HFF-Myc (cell line): Measurements from ENCODE around the gene STOML2.

ENCODE experiments used
- DNase-seq: peaks from one replicate; pipeline ENCODE4 v3.0.0-alpha.2; 2011; ENCODE audit warnings: low read depth; ENCODE audit errors: extremely low read depth
- H3K4me3 ChIP-seq: replicated peaks from 2 replicates; pipeline ENCODE4 v1.5.1; 2011; ENCODE audit warnings: low read depth, mild to moderate bottlenecking, control low read depth, low read length
- CTCF ChIP-seq: IDR thresholded peaks from 2 replicates; pipeline ENCODE4 v1.5.1; 2012; ENCODE audit warnings: mild to moderate bottlenecking, low read depth, low read length, control low read depth; ENCODE audit errors: missing control alignments

STOML2 gene

GRCh38 chr9:35106343-35106730 is 3.4 kb upstream of the STOML2 start:
- no peak overlapping the region for H3K4me3 ChIP-seq

GRCh38 chr9:35105571-35106342 is 2.8 kb upstream of the STOML2 start:
- H3K4me3 ChIP-seq: no peak overlapping the region
- no peak for TF ChIP-seq CTCF
- no peak for DNase-seq

More at GRCh38 chr9:35106343-35106730, 3.4 kb upstream of the STOML2 start:
- TF ChIP-seq CTCF: no peak
- no peak for DNase-seq

GRCh38 chr9:35105126-35105525 is 2.2 kb upstream of the STOML2 start:
- no peak for TF ChIP-seq CTCF
- H3K4me3 ChIP-seq: no peak overlapping the region
- DNase-seq: no peak

- TF ChIP-seq CTCF: no peak
- H3K4me3 ChIP-seq: no peak overlapping the region
- no peak for DNase-seq
These were observed 1.7 kb upstream of the STOML2 start for GRCh38 chr9:35104586-35104985.

- TF ChIP-seq CTCF: no peak
These were observed 795 bp upstream of the STOML2 start for GRCh38 chr9:35103660-35104191.

GRCh38 chr9:35102465-35102768 is 514 bp downstream of the STOML2 start:
- no peak for DNase-seq
- peak overlapping the region; percentile 79 for H3K4me3 ChIP-seq
- TF ChIP-seq CTCF: no peak

More at GRCh38 chr9:35103660-35104191, 795 bp upstream of the STOML2 start:
- DNase-seq: no peak
- H3K4me3 ChIP-seq: peak overlapping the region; percentile 79
